K562 (cell line): Measurements from ENCODE around the gene AKT1. TPM values are rescaled to one million over a fixed set of nuclear protein-coding genes. Genes with fewer than 3 reads are reported as not detected.

Experiments used
- ARHGAP35 ChIP-seq: fragments of 450-650 bp; IDR thresholded peaks from 2 replicates; pipeline ENCODE4 v1.6.1; 2018; ENCODE audit not compliant: partially characterized antibody
- CHD1 ChIP-seq: fragments of 200-600 bp; sonication (generic); IDR thresholded peaks from one replicate; pipeline ENCODE4 v1.6.1; 2012; ENCODE audit warnings: mild to moderate bottlenecking, moderate library complexity, low read length, inconsistent platforms
- CTCFL ChIP-seq: IDR thresholded peaks from 2 replicates; pipeline ENCODE4 v1.6.1; 2011; ENCODE audit warnings: borderline replicate concordance, low read depth, mild to moderate bottlenecking, moderate library complexity, low read length; ENCODE audit not compliant: insufficient read depth, poor library complexity, severe bottlenecking
- HOXB6 ChIP-seq: fragments of 250-450 bp; sonication (Bioruptor Pico); IDR thresholded peaks from 2 replicates; pipeline ENCODE4 v1.5.1; 2022; ENCODE audit warnings: mild to moderate bottlenecking, borderline replicate concordance
- KHSRP ChIP-seq: fragments of 450-650 bp; IDR thresholded peaks from 2 replicates; pipeline ENCODE4 v1.6.1; 2017
- MBD1 ChIP-seq: fragments of 250-450 bp; sonication (Bioruptor Pico); IDR thresholded peaks from 2 replicates; pipeline ENCODE4 v1.8.0; 2022; ENCODE audit warnings: inconsistent platforms
- RCOR1 ChIP-seq, 2 experiments: IDR thresholded peaks; 2 replicates each; pipeline ENCODE4 v1.6.1; 2012; ENCODE audit warnings: low read depth in 2 of 2, low read length in 2 of 2, borderline replicate concordance in 1 of 2, improper control_type of control experiment in 1 of 2
- SETDB1 ChIP-seq: IDR thresholded peaks from one replicate; pipeline ENCODE4 v1.6.1; 2012; ENCODE audit warnings: low read length, control low read depth, inconsistent platforms
- TARDBP ChIP-seq: fragments of 450-650 bp; IDR thresholded peaks from 2 replicates; pipeline ENCODE4 v1.6.1; 2016
- ZNF134 ChIP-seq: fragments of 250-450 bp; sonication (Bioruptor Pico); conservative IDR thresholded peaks from 2 replicates; pipeline ENCODE4 v1.4.0; 2020
- ZNF311 ChIP-seq: fragments of 250-450 bp; sonication (Bioruptor Pico); IDR thresholded peaks from 2 replicates; pipeline ENCODE4 v1.4.0; 2020; ENCODE audit warnings: mild to moderate bottlenecking, moderate library complexity
- ZNF408 ChIP-seq: fragments of 250-450 bp; sonication (Bioruptor Pico); IDR thresholded peaks from 2 replicates; pipeline ENCODE4 v1.4.0; 2020; ENCODE audit warnings: low read depth, mild to moderate bottlenecking, moderate library complexity
- ZNF41 ChIP-seq: fragments of 250-450 bp; sonication (Bioruptor Pico); conservative IDR thresholded peaks from 2 replicates; pipeline ENCODE4 v1.4.0; 2020; ENCODE audit warnings: mild to moderate bottlenecking
- ZNF551 ChIP-seq: fragments of 250-450 bp; sonication (Bioruptor Pico); IDR thresholded peaks from 2 replicates; pipeline ENCODE4 v1.5.0; 2021; ENCODE audit warnings: mild to moderate bottlenecking, moderate library complexity
- ZNF717 ChIP-seq: fragments of 250-450 bp; sonication (Bioruptor Pico); IDR thresholded peaks from 2 replicates; pipeline ENCODE4 v1.5.0; 2021
- polyA plus RNA-seq, 8 experiments: library from polyadenylated mRNA; depleted of rRNA in 4 of 8; stranded (reverse) in 5 of 8; unstranded in 3 of 8; fragments of >200 nt; fragmentation: Nextera tagmentation in 2 of 8; fragmentation: Illumina TruSeq in 1 of 8; extraction: Ambion mirVana in 2 of 8; extraction: Trizol in 1 of 8; gene quantifications; 2 replicates each; pipeline versions ENCODE4 v1.2.1 to v1.2.3, GENCODE V29; 2011 to 2014; ENCODE audit warnings: inconsistent platforms in 1 of 8, missing spikeins in 1 of 8
- total RNA-seq, 7 experiments: library from RNA; depleted of rRNA in 6 of 7; stranded (reverse); fragments of >200 nt in 6 of 7; fragmentation: Illumina TruSeq in 2 of 7; extraction: Trizol in 2 of 7; gene quantifications; 2 replicates each; pipeline versions ENCODE4 v1.2.1 to v1.2.3, GENCODE V29; 2011 to 2021; ENCODE audit warnings: low replicate concordance in 1 of 7
- TF ChIP-seq, protein P1 (sequence below): sonication (generic); formaldehyde crosslinking; IDR thresholded peaks from 2 replicates; pipeline ENCODE4 v1.8.1; 2023; ENCODE audit warnings: missing genetic modification reagents, mild to moderate bottlenecking, borderline replicate concordance
- TF ChIP-seq, protein P2 (sequence below): sonication (generic); formaldehyde crosslinking; IDR thresholded peaks from 2 replicates; pipeline ENCODE4 v1.8.0; 2022; ENCODE audit warnings: mild to moderate bottlenecking, missing genetic modification reagents

AKT1 gene
- total and polyA plus RNA-seq, 9 of the 15 experiments (the other 6 are each of a cell fraction or from before 2014, with no cell fraction given) = 0.49 to 132 (median 75.1) TPM

DNA sequence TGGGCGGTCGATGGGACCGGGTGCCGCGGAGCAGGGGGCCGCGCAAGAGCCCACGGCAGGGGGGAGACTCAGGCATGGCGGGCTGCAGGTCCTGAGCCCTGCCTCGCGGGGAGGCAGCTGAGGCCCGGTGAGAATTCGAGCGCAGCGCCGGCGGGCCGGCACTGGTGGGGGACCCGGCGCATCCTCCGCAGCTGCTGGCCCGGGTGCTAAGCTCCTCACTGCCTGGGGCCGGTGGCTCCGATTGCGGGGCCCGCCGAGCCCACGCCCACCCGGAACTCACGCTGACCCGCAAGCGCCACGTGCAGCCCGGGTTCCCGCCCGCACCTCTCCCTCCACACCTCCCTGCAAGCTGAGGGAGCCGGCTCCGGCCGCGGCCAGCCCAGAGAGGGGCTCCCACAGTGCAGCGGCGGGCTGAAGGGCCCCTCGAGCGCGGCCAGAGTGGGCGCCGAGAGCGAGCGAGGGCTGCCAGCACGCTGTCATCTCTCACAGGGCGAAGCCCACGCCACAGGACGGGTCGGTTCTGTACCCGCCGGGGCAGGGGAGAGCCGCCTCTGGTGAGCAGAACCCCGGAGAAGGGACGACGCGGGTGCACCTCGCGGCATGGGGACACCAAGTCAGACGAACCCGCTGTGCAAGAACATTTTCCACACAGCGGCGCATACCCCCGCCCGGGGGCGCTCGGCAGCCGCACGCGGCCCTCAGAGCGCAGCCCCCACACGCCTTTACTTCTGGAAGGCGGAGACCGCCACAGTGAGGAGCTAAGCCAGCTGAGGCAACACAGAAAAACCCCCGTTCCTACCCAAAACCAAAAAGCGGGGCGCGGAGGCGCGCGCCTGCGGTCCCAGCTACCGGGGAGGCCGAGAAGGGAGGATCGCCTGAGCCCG, 43.8 kb downstream of the AKT1 start (continued):
- TF ChIP-seq CTCFL (peak; percentile 72), ZNF134 (no peak), CHD1 (no peak), MBD1 (no peak), ZNF311 (CRISPR knock-in tag) (no peak), ZNF408 (CRISPR knock-in tag) (no peak), KHSRP (no peak), ZNF41 (CRISPR knock-in tag) (no peak), ZNF551 (CRISPR knock-in tag) (no peak), ARHGAP35 (no peak), HOXB6 (CRISPR knock-in tag) (no peak), SETDB1 (no peak), RCOR1 (IDR thresholded peaks at IDR 0.05; ENCODE audit: borderline replicate concordance in 1 of 2, low read depth in 2 of 2, low read length in 2 of 2) (no peak; a peak in 1 of 4 replicates), TARDBP (no peak), ZNF717 (CRISPR knock-in tag) (0 out of 2 replicates have a peak, but pooled peaks have one; percentile 40)
- TF ChIP-seq, protein P1, sequence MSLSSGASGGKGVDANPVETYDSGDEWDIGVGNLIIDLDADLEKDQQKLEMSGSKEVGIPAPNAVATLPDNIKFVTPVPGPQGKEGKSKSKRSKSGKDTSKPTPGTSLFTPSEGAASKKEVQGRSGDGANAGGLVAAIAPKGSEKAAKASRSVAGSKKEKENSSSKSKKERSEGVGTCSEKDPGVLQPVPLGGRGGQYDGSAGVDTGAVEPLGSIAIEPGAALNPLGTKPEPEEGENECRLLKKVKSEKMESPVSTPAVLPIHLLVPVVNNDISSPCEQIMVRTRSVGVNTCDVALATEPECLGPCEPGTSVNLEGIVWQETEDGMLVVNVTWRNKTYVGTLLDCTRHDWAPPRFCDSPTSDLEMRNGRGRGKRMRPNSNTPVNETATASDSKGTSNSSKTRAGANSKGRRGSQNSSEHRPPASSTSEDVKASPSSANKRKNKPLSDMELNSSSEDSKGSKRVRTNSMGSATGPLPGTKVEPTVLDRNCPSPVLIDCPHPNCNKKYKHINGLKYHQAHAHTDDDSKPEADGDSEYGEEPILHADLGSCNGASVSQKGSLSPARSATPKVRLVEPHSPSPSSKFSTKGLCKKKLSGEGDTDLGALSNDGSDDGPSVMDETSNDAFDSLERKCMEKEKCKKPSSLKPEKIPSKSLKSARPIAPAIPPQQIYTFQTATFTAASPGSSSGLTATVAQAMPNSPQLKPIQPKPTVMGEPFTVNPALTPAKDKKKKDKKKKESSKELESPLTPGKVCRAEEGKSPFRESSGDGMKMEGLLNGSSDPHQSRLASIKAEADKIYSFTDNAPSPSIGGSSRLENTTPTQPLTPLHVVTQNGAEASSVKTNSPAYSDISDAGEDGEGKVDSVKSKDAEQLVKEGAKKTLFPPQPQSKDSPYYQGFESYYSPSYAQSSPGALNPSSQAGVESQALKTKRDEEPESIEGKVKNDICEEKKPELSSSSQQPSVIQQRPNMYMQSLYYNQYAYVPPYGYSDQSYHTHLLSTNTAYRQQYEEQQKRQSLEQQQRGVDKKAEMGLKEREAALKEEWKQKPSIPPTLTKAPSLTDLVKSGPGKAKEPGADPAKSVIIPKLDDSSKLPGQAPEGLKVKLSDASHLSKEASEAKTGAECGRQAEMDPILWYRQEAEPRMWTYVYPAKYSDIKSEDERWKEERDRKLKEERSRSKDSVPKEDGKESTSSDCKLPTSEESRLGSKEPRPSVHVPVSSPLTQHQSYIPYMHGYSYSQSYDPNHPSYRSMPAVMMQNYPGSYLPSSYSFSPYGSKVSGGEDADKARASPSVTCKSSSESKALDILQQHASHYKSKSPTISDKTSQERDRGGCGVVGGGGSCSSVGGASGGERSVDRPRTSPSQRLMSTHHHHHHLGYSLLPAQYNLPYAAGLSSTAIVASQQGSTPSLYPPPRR (CRISPR knock-in tag) = no peak
- TF ChIP-seq, protein P2, sequence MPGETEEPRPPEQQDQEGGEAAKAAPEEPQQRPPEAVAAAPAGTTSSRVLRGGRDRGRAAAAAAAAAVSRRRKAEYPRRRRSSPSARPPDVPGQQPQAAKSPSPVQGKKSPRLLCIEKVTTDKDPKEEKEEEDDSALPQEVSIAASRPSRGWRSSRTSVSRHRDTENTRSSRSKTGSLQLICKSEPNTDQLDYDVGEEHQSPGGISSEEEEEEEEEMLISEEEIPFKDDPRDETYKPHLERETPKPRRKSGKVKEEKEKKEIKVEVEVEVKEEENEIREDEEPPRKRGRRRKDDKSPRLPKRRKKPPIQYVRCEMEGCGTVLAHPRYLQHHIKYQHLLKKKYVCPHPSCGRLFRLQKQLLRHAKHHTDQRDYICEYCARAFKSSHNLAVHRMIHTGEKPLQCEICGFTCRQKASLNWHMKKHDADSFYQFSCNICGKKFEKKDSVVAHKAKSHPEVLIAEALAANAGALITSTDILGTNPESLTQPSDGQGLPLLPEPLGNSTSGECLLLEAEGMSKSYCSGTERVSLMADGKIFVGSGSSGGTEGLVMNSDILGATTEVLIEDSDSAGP (CRISPR knock-in tag) = no peak
